ENCODE measurements around the gene PRKAB1. TPM values are rescaled to one million over a fixed set of nuclear protein-coding genes. Genes with fewer than 3 reads are reported as not detected.

Gene PRKAB1
- total RNA-seq, 3 donors from 2014 or later (not counting 1 experiment from before 2014, with no cell fraction given) = 21.8 to 34.6 (median 23.5) TPM

GRCh38 chr12:119685375-119685774 lies 17.4 kb downstream of the PRKAB1 start:
- H3K36me3 Mint-ChIP-seq = no peaks in the 10 kb centered on the region
- H3K27me3 Mint-ChIP-seq (ENCODE audit: low read depth in 2 of 2) = no peaks in the 10 kb centered on the region
- intact Hi-C loops (cut with micrococcal nuclease) = no loop called here
- Histone ChIP-seq H3K9me3 (ENCODE audit: control insufficient read depth, insufficient read depth, low read length) (no peaks in the 10 kb centered on the region), H3K27ac (ENCODE audit: low read length) (no peak overlapping the region), H3K4me1 (ENCODE audit: control insufficient read depth, insufficient read depth, low read length) (peaks cover 6% of the 10 kb centered on the region), H3K4me3 (ENCODE audit: low read length) (no peak overlapping the region), H3K27me3 (ENCODE audit: control insufficient read depth, insufficient read depth, low read length) (no peaks in the 10 kb centered on the region), H3K36me3 (ENCODE audit: control insufficient read depth, insufficient read depth, low read length) (peaks cover 19% of the 10 kb centered on the region)
- ATAC-seq = no peak
- DNase-seq = no peak
- no peaks in the 10 kb centered on the region for H3K9me3 Mint-ChIP-seq
- H3K4me1 Mint-ChIP-seq = no peaks in the 10 kb centered on the region
- no peak for TF ChIP-seq CTCF (IDR thresholded peaks at IDR 0.05)
- 93% methylated on average over 4 of the region's 4 CpGs for WGBS (ENCODE audit: insufficient coverage)
- H3K27ac Mint-ChIP-seq = no peak overlapping the region
- H3K4me3 Mint-ChIP-seq = no peak overlapping the region

GRCh38 chr12:119686355-119686754 lies 18.4 kb downstream of the PRKAB1 start:
- H3K27me3 Mint-ChIP-seq (ENCODE audit: low read depth in 2 of 2) = no peaks in the 10 kb centered on the region
- H3K4me1 Mint-ChIP-seq = no peaks in the 10 kb centered on the region
- H3K27ac Mint-ChIP-seq = no peak overlapping the region
- no peaks in the 10 kb centered on the region for H3K36me3 Mint-ChIP-seq
- no peak for TF ChIP-seq CTCF (IDR thresholded peaks at IDR 0.05)
- intact Hi-C loops (cut with micrococcal nuclease) = no loop called here
- H3K27me3 ChIP-seq (ENCODE audit: control insufficient read depth, insufficient read depth, low read length) = no peaks in the 10 kb centered on the region
- no peak for ATAC-seq
- H3K4me3 Mint-ChIP-seq = no peak overlapping the region
- H3K36me3 ChIP-seq (ENCODE audit: control insufficient read depth, insufficient read depth, low read length) = peaks cover 9% of the 10 kb centered on the region
- peaks cover 6% of the 10 kb centered on the region for H3K4me1 ChIP-seq (ENCODE audit: control insufficient read depth, insufficient read depth, low read length)
- no peak overlapping the region for H3K4me3 ChIP-seq (ENCODE audit: low read length)
- H3K9me3 Mint-ChIP-seq = no peaks in the 10 kb centered on the region
- no peak overlapping the region for H3K27ac ChIP-seq (ENCODE audit: low read length)
- 97% methylated on average over 12 of the region's 12 CpGs for WGBS (ENCODE audit: insufficient coverage)
- no peaks in the 10 kb centered on the region for H3K9me3 ChIP-seq (ENCODE audit: control insufficient read depth, insufficient read depth, low read length)
- DNase-seq = no peak

- TF ChIP-seq CTCF (IDR thresholded peaks at IDR 0.05) = no peak
Observed at GRCh38 chr12:119686776-119687175, 18.8 kb downstream of the PRKAB1 start.

GRCh38 chr12:119687406-119687805 lies 19.5 kb downstream of the PRKAB1 start:
- no peak for TF ChIP-seq CTCF (IDR thresholded peaks at IDR 0.05)
- Mint-ChIP-seq H3K36me3 (no peaks in the 10 kb centered on the region), H3K4me3 (no peak overlapping the region), H3K27ac (no peak overlapping the region), H3K27me3 (ENCODE audit: low read depth in 2 of 2) (no peaks in the 10 kb centered on the region), H3K9me3 (no peaks in the 10 kb centered on the region), H3K4me1 (no peaks in the 10 kb centered on the region)
- 91% methylated on average over 11 of the region's 14 CpGs for WGBS (ENCODE audit: insufficient coverage)
- peaks cover 4% of the 10 kb centered on the region for H3K4me1 ChIP-seq (ENCODE audit: control insufficient read depth, insufficient read depth, low read length)
- H3K9me3 ChIP-seq (ENCODE audit: control insufficient read depth, insufficient read depth, low read length) = no peaks in the 10 kb centered on the region
- intact Hi-C loops (cut with micrococcal nuclease) = no loop called here
- H3K27ac ChIP-seq (ENCODE audit: low read length) = no peak overlapping the region
- ATAC-seq (no peak), DNase-seq (no peak)
- H3K4me3 ChIP-seq (ENCODE audit: low read length) = no peak overlapping the region
- H3K27me3 ChIP-seq (ENCODE audit: control insufficient read depth, insufficient read depth, low read length) = no peaks in the 10 kb centered on the region
- no peaks in the 10 kb centered on the region for H3K36me3 ChIP-seq (ENCODE audit: control insufficient read depth, insufficient read depth, low read length)

More at GRCh38 chr12:119686776-119687175, 18.8 kb downstream of the PRKAB1 start:
- ATAC-seq = no peak
- WGBS (ENCODE audit: insufficient coverage) = 96% methylated on average over 13 of the region's 13 CpGs
- intact Hi-C loops (cut with micrococcal nuclease) = no loop called here
- Histone ChIP-seq H3K27ac (ENCODE audit: low read length) (no peak overlapping the region), H3K4me1 (ENCODE audit: control insufficient read depth, insufficient read depth, low read length) (peaks cover 6% of the 10 kb centered on the region), H3K27me3 (ENCODE audit: control insufficient read depth, insufficient read depth, low read length) (no peaks in the 10 kb centered on the region), H3K9me3 (ENCODE audit: control insufficient read depth, insufficient read depth, low read length) (no peaks in the 10 kb centered on the region), H3K4me3 (ENCODE audit: low read length) (no peak overlapping the region), H3K36me3 (ENCODE audit: control insufficient read depth, insufficient read depth, low read length) (peaks cover 5% of the 10 kb centered on the region)
- no peaks in the 10 kb centered on the region for H3K27me3 Mint-ChIP-seq (ENCODE audit: low read depth in 2 of 2)
- no peaks in the 10 kb centered on the region for H3K9me3 Mint-ChIP-seq
- H3K36me3 Mint-ChIP-seq = no peaks in the 10 kb centered on the region
- DNase-seq = no peak
- H3K4me3 Mint-ChIP-seq = no peak overlapping the region
- no peaks in the 10 kb centered on the region for H3K4me1 Mint-ChIP-seq
- H3K27ac Mint-ChIP-seq = no peak overlapping the region
